GM21367 (cell line): ENCODE measurements around the gene RXYLT1.

ENCODE experiments used
- ATAC-seq: cut with Tn5 transposase; IDR thresholded peaks from one replicate; pipeline ENCODE4 v1.9.1; 2021; ENCODE audit not compliant: unreplicated experiment

Gene RXYLT1

DNA sequence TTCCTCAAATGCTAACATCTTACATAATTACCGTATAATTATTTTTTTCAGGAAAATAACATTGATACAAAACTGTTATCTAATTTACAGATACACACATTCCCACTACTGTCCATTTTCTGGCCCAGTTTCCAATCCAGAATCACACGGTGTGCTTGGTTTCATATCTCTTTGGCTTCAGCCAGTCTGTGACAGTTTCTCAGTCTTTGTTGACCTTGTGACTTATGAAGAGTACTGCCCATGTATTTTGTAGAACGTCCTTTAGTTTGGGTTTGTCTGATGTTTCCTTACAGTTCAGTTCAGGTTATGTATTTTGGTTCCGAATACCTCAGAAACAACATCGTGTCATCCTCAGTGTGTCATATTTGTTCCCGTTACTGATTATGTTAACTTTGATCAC, 16.2 kb downstream of the RXYLT1 start:
- ATAC-seq: no peak

DNA sequence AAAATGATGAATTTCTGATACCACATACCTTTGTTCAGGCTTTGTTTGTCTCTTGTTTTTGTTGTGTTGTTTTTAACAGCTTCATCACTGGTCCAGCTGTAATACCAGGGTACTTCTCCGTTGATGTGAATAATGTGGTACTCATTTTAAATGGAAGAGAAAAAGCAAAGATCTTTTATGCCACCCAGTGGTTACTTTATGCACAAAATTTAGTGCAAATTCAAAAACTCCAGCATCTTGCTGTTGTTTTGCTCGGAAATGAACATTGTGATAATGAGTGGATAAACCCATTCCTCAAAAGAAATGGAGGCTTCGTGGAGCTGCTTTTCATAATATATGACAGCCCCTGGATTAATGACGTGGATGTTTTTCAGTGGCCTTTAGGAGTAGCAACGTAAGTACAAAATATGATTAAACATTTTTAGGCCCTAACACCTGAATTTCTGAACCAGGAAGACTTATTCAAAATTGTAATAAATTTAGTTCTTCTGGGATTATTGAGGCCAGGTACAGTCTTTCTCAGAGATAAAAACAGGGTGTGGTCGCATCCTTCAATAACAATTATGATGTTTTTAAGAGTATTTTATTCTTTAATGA, 22.4 kb downstream of the RXYLT1 start:
- no peak for ATAC-seq

DNA sequence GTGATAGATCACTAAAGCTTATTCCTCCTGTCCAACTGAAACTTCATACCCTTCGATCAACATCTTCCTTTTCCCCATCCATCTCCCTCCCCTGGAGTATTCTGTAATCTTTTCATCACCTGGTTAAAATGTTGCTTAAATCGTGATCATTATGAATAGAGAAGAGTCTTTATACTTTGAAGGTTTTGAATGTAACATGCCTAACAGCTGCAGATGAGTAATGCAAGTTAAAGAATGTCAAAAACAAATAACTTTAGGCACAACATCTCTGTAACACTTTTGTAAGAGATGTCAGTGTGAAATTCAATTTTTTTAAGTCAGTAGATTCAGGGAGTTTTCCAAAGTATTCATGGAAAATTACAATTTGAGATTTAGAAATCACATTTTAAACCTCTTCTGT, 25.0 kb downstream of the RXYLT1 start:
- ATAC-seq: no peak

- ATAC-seq: no peak
These were observed 26.3 kb downstream of the RXYLT1 start for GRCh38 chr12:63805704-63806672.

- ATAC-seq: no peak
These were observed 28.9 kb downstream of the RXYLT1 start for GRCh38 chr12:63808631-63809030.

DNA sequence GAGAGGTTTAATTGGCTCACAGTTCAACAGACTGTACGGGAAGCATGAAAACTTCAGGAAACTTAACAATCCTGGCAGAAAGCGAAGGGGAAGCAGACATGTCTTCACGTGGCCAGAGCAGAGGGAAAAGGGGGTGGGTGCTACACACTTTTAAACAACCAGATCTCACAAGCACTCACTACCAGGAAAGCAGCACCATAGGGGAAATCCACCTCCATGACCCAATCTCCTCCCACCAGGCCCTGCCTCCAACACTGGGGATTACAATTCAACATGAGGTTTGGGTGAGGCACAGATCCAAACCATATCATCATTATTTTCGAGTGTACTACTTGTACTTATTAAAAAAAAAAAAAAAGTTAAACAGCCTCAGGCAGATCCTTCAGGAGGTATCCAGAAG, 29.9 kb downstream of the RXYLT1 start:
- no peak for ATAC-seq

DNA sequence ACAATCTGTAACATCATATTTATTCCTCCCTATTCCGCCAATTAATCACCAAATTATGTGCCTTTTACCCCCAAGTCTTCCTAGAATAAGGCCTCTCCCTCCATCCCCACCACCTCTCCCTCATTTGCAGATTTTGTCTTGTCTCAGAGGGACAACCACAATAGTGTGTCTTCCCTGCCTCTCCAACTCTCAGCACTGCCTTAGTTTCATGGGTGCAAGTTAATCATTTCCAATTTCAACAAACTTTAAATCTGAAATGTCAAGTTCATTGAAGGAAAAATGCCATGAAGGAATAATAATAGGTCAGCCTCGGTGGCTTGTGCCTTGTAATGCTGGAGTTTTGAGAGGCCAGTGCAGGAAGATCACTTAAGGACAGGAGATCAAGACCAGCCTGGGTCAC, 31.6 kb downstream of the RXYLT1 start:
- ATAC-seq: no peak

- no peak for ATAC-seq
These were observed 32.0 kb downstream of the RXYLT1 start for GRCh38 chr12:63811755-63812154.

DNA sequence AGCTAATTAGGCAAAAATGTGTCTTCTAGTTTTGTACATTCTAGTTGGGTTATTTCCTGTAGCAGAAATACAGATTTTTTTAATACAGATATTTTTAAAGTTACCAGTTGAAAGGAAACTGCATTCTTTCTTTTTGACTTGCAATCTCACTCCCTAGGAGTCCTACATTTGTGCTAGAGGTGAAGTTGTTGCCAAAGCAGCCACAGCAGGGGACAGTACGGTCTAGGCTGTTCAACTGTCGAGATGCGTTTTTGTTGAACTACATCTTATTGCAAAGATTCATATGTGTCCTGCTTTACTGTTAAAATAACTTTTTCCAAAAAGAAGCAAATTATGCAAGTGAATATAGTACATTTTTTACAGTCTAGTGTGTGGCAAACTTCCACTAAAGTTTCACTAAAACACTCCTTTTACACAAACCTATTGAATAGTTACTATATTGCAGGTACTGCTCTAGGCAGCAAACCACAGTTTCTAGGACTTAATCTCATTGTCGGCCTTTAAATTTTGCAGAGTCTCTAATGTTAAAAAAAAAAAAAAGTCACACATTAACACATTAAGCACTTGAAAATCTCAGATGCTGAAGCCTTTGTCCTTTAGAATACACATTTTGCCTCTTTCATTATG, 34.5 kb downstream of the RXYLT1 start:
- ATAC-seq: peak; percentile 18

GRCh38 chr12:63815482-63815852, 35.8 kb downstream of the RXYLT1 start:
- ATAC-seq: no peak

DNA sequence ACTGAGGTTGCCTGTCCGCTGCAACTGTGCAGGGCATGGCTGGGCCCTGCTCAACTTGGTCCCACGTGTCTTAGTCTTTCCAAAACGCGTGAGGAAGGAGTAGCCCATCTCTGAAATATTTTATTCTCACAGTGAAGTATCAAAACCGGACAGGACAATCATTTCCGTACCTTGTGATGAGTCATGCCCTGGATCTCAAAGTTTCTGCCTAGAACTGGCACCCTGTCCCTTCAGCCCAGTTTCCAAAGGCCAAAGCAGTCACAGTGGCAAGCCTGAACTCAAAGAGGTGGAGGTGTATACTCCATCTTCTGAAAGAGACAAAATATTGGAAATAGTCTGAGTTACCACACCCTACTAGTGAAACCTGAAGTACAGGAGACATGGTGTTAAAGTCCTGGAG, 36.3 kb downstream of the RXYLT1 start:
- ATAC-seq: no peak

DNA sequence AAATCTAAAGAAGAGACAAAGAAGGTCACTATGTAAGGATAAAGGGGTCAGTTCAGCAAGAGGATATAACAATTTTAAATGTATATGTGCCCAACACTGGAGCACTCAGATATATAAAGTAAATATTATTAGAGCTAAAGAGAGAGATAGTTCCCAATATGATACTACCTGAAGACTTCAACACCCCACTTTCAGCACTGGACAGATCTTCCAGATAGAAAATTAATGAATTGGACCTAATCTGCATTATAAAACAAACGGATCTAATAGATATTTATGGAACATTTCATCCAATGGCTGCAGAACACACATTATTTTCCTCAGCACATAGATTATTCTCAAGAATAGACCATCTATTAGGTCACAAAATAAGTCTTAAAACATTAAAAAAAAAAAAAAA, 40.7 kb downstream of the RXYLT1 start:
- no peak for ATAC-seq

DNA sequence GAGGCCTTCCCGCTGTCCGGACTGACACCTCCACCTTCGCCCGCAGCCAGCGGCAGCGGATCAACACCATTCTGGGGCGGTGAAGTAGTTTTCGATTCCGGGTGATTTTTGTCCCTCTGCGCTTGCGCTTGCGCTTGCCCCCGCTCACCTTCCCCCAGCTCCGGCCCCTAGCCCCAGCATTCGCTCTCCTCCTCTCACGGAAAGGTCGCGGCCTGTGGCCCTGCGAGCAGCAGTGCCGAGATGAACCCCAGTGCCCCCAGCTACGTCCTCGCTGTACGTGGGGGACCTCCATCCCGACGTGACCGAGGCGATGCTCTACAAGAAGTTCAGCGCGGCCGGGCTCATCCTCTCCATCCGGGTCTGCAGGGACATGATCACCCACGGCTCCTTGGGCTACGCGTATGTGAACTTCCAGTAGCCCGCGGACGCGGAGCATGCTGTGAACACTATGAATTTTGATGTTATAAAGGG, 42.1 kb downstream of the RXYLT1 start:
- ATAC-seq: no peak

DNA sequence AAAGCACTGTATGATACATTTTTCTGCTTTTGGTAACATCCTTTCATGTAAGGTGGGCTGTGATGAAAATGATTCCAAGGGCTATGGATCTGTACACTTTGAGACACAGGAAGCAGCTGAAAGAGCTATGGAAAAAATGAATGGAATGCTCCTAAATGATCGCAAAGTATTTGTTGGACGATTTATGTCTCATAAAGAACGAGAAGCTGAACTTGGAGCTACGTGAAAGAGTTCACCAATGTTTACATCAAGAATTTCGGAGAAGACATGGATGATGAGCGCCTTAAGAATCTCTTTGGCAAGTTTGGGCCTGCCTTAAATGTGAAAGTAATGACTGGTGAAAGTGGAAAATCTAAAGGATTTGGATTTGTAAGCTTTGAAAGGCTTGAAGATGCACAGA, 42.6 kb downstream of the RXYLT1 start:
- no peak for ATAC-seq

- ATAC-seq: no peak
These were observed 43.3 kb downstream of the RXYLT1 start for GRCh38 chr12:63823040-63823439.

DNA sequence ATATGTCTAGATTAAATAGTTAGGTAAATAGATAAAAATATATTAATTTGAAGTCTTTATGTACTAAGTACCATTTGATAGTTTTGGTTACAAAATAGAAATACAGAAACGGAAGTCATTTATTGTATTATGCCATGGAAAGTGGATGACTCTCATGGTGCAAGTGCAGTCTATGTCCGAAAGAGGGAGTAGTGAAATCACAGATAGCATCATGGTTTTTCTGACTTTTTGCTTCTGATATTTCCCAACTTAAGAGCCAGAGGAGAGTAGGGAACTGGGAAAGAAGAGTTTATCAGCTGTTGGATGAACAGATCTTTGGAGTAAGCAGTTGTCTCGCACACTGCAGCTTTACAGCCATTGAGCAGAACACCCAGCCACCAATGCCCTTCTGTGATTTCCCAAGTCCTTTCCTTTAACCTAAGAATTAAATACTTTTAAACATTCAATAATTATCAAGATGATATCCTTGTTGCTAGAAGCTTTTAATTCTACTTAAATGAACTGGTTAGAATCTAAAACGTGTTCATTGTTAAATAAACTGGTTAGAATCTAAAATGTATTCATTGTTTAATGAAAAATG, 46.4 kb downstream of the RXYLT1 start:
- ATAC-seq: peak; percentile 89

GRCh38 chr12:63828867-63829266, 49.2 kb downstream of the RXYLT1 start:
- no peak for ATAC-seq

DNA sequence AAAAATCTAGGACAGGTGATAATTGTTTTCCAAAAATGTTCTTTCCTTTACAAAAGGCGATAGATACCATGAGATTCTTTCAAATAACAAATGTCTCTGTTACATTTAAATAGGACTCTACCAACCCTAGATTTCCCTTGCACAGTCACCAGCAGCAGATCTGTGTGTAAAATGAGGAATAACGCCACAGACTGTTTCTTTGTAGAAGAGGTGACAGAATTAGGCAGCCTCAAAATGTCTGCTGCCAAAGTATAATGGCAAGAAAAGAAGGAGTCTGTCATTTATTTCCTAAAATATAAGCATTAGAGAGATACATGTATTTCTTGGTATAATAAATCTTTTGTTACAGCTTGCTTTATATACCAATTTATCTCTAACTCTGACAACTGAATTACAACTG, 56.3 kb downstream of the RXYLT1 start:
- ATAC-seq: no peak

- no peak for ATAC-seq
These were observed 57.2 kb downstream of the RXYLT1 start for GRCh38 chr12:63836936-63837335.

GRCh38 chr12:63838411-63838810, 58.7 kb downstream of the RXYLT1 start:
- no peak for ATAC-seq

- ATAC-seq: no peak
These were observed 61.3 kb downstream of the RXYLT1 start for GRCh38 chr12:63841011-63841410.

- no peak for ATAC-seq
These were observed 61.9 kb downstream of the RXYLT1 start for GRCh38 chr12:63841571-63841970.
